ENCODE data around the gene DOLPP1.

- TF ChIP-seq EZH2 (IDR thresholded peaks at IDR 0.05): no peak
- TF ChIP-seq POLR2AphosphoS5 (IDR thresholded peaks at IDR 0.05; ENCODE audit: borderline replicate concordance, low read depth, low read length): no peak
These were observed 21.7 kb upstream of the DOLPP1 start for GRCh38 chr9:129058965-129059795.
